HG03439 (cell line): ENCODE measurements around the gene S100A1.

Experiments used
- ATAC-seq: cut with Tn5 transposase; IDR thresholded peaks from one replicate; pipeline ENCODE4 v1.9.1; 2021; ENCODE audit warnings: mild to moderate bottlenecking, moderate library complexity; ENCODE audit not compliant: unreplicated experiment

The S100A1 gene

GRCh38 chr1:153679337-153680119, 51.3 kb downstream of the S100A1 start:
- no peak for ATAC-seq

DNA sequence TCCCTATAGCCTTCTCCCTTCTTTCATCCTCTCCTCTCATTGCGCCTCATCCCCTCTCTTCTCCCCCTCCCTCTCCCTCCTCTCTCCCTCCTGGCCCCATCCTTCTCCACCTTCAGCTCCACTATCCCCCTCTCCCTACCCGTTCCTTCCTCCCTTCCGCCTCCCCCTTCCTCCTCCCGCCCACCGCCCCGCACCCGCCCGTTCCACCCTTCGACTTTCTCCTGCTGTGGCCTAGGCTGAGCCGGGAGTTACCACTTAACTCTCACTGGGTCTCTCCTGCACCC, 51.8 kb downstream of the S100A1 start:
- no peak for ATAC-seq
